VCaP (cell line): ENCODE results near the gene FAM193B.
"Not testable (repeated sequence)": the region's sequence is repeated elsewhere in the genome, so short reads cannot be mapped to it uniquely, and the experiment has no call there.

Source experiments
- H3K27ac ChIP-seq: fragments of 450-650 bp; 2 replicates; pipeline ENCODE4 v1.5.1; 2017
- TF ChIP-seq, protein P1 (sequence below): fragments of 450-650 bp; conservative IDR thresholded peaks from 2 replicates; pipeline ENCODE4 v1.5.1; 2017; ENCODE audit warnings: mild to moderate bottlenecking, moderate library complexity

FAM193B gene

DNA sequence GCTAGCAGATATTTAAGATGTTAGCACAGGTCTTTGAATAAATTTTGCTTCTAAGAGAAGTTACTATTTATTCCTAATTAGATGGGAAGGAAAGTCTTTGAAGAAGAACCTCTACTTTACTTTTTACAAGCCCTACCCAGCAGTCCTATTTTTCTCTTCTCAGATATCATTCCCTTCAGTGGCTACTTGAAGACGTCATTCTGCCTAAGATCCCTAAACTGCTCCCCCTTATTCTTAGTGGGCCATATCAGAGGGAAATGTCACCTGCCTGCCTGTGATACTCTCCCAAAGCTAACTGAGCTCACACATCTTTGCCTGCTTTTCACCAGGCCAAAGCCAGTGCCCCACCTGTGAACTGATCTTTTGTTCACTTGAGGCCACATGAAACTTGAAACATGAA lies 21.1 kb upstream of the FAM193B start:
- no peak overlapping the region for H3K27ac ChIP-seq
- TF ChIP-seq, protein P1, sequence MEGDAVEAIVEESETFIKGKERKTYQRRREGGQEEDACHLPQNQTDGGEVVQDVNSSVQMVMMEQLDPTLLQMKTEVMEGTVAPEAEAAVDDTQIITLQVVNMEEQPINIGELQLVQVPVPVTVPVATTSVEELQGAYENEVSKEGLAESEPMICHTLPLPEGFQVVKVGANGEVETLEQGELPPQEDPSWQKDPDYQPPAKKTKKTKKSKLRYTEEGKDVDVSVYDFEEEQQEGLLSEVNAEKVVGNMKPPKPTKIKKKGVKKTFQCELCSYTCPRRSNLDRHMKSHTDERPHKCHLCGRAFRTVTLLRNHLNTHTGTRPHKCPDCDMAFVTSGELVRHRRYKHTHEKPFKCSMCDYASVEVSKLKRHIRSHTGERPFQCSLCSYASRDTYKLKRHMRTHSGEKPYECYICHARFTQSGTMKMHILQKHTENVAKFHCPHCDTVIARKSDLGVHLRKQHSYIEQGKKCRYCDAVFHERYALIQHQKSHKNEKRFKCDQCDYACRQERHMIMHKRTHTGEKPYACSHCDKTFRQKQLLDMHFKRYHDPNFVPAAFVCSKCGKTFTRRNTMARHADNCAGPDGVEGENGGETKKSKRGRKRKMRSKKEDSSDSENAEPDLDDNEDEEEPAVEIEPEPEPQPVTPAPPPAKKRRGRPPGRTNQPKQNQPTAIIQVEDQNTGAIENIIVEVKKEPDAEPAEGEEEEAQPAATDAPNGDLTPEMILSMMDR: no peak

- no peak overlapping the region for H3K27ac ChIP-seq
- TF ChIP-seq, protein P1: no peak
Observed at GRCh38 chr5:177569894-177570293, 15.5 kb upstream of the FAM193B start.

DNA sequence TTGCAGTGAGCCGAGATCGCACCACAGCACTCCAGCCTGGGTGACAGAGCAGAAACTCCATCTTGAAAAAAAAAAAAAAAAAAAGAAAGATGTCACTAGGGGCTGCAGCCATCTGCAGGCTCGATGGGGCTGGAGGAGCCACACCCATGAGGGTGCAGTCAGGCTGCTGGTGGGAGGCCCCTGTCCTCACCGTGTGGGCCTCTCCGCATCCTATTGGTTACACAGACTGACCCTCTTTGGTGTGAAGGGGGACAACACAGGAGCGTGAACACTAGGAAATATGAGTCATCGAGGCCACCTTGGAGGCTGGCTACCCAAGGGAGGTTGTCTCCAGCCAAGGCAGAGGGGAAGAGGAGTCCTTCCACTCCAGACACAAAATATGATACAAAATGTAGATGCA lies 14.0 kb upstream of the FAM193B start:
- TF ChIP-seq, protein P1: no peak

GRCh38 chr5:177565046-177565445 lies 10.7 kb upstream of the FAM193B start:
- TF ChIP-seq, protein P1: no peak
- no peak overlapping the region for H3K27ac ChIP-seq

More for the DNA sequence above, 14.0 kb upstream of the FAM193B start:
- H3K27ac ChIP-seq: no peak overlapping the region

DNA sequence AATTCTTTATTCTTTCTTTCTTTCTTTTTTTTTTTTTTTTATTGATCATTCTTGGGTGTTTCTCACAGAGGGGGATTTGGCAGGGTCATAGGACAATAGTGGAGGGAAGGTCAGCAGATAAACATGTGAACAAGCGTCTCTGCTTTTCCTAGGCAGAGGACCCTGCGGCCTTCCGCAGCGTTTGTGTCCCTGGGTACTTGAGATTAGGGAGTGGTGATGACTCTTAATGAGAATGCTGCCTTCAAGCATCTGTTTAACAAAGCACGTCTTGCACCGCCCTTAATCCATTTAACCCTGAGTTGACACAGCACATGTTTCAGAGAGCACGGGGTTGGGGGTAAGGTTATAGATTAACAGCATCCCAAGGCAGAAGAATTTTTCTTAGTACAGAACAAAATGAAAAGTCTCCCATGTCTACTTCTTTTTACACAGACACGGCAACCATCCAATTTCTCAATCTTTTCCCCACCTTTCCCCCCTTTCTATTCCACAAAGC lies 5.1 kb upstream of the FAM193B start:
- not testable (repeated sequence) for H3K27ac ChIP-seq

DNA sequence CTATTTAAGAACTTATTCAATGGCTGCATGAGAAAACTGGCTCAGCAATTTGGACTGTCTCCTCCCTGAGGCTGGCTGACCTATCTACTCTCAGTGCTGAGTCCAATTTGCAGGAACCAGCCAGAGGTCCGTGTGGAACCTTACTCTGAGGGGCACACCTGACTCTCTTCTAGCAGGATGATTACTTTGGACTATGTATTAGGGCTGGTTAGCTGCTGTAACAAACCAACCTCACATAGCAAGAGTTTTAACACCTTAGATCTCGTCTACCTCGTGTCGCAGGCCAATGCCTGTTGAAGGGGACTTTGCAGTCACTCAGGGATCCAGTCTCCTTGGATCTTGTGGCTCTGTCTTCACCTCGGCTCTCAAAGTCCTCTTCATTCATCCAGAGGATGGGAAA lies 3.4 kb upstream of the FAM193B start:
- no peak overlapping the region for H3K27ac ChIP-seq
- TF ChIP-seq, protein P1: no peak

DNA sequence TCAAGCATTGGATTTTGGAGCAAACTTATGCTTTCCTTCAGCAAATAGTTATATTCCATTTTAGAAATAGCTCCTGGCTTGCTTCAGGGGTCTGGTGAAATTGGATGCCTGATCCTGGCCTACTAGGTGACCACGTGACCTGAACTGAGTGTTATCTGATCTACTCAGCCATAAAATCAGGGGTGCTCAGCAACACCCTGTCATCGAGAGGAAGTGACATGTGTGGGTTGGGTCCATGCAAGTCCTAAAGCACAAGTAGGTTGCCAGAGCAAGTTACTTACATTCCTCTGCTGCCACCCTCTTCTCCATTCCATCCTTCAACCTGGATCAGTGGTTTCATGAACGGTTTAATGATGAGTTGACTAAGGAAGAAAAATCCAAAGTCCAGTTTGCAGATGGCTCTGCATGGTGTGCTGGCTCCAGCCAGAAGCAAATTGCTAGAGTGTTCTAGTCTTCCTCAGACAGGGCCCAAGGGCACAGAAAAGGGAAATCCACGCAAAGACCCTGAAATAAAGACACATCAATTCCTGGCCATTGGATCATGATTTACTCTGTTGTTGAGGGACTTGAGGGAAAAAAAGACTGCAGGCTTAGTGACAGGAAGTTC lies 2.8 kb upstream of the FAM193B start:
- TF ChIP-seq, protein P1: no peak
- no peak overlapping the region for H3K27ac ChIP-seq

DNA sequence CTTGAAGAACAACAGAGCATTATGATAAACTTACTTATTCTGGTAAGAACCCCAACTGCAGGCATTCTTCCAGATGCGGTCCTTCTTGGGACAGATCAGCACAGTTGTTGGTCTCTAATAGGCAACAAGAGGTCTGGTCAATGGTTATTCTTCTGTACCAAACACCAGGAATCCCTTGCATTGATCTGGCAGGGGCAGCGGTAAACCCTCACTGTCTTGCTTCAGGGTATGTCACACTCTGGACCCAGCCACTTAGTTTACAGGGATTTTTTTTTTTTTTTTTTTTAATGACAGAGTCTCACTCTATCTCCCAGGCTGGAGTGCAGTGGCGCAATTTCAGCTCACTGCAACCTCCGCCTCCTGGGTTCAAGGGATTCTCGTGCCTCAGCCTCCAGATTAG lies 1.3 kb upstream of the FAM193B start:
- TF ChIP-seq, protein P1: no peak

More for the DNA sequence above, 1.3 kb upstream of the FAM193B start:
- no peak overlapping the region; the same call in 1 of the 2 replicates for H3K27ac ChIP-seq
